RWPE1 (cell line): Measurements from ENCODE around the gene USP17L27.
"Not testable (repeated sequence)": the region's sequence is repeated elsewhere in the genome, so short reads cannot be mapped to it uniquely, and the experiment has no call there.

Experiments used
- CTCF ChIA-PET: fragments of 350-600 bp; sonication (Branson Sonifier 250); formaldehyde crosslinking; extraction: SDS; loops from one replicate; lab custom pipeline; 2021; lab: Yijun Ruan, JAX
- POLR2A ChIA-PET: fragments of 400-600 bp; formaldehyde crosslinking; extraction: SDS; loops from one replicate; lab custom pipeline; 2020; ENCODE audit warnings: antibody characterized with exemption; ENCODE audit not compliant: low non-redundant PET; lab: Yijun Ruan, JAX
- DNase-seq: peaks from one replicate; pipeline ENCODE4 v3.0.0; 2012; ENCODE audit warnings: low spot score
- H3K27ac ChIP-seq: fragments of 450-650 bp; 2 replicates; pipeline ENCODE4 v1.5.1; 2017
- TF ChIP-seq, protein P1 (sequence below): fragments of 450-650 bp; conservative IDR thresholded peaks from 2 replicates; pipeline ENCODE4 v1.5.1; 2017; ENCODE audit warnings: low read depth, mild to moderate bottlenecking

USP17L27 gene

GRCh38 chr4:9384126-9384525 lies 40.2 kb downstream of the USP17L27 start:
- ChIA-PET CTCF (no interaction called here), POLR2A (no interaction called here)
- DNase-seq, result no peak
- no peak overlapping the region for H3K27ac ChIP-seq
- TF ChIP-seq, protein P1, sequence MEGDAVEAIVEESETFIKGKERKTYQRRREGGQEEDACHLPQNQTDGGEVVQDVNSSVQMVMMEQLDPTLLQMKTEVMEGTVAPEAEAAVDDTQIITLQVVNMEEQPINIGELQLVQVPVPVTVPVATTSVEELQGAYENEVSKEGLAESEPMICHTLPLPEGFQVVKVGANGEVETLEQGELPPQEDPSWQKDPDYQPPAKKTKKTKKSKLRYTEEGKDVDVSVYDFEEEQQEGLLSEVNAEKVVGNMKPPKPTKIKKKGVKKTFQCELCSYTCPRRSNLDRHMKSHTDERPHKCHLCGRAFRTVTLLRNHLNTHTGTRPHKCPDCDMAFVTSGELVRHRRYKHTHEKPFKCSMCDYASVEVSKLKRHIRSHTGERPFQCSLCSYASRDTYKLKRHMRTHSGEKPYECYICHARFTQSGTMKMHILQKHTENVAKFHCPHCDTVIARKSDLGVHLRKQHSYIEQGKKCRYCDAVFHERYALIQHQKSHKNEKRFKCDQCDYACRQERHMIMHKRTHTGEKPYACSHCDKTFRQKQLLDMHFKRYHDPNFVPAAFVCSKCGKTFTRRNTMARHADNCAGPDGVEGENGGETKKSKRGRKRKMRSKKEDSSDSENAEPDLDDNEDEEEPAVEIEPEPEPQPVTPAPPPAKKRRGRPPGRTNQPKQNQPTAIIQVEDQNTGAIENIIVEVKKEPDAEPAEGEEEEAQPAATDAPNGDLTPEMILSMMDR, result no peak

DNA sequence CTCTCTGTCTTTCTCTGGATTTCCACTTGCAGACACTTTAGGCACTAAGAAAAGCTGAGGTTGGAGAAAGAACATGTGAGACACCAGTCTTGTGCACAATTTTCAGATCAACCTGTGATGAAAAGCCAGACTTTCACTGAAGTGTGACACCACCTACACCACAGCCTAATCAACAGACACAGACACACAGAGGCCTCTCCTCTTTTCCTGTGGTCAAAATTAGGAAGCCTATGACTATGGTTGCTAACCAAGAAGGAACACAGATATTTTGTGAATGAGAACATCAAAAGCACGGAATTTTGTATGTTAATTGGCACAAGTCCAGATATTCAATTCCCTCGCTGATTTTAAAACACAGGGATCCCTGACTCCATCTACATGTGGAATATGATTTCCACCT lies 45.1 kb downstream of the USP17L27 start:
- CTCF ChIA-PET, DNase-seq, POLR2A ChIA-PET, H3K27ac ChIP-seq: not testable (repeated sequence)
